Kidney epithelial cell (primary cell): ENCODE results near the gene HS3ST5. TPM values are rescaled to one million over a fixed set of nuclear protein-coding genes. Genes with fewer than 3 reads are reported as not detected.

Experiments
- DNase-seq: peaks from one replicate; pipeline ENCODE4 v3.0.0-alpha.2; 2010; ENCODE audit warnings: low read depth
- H3K27me3 ChIP-seq: 2 replicates; pipeline ENCODE4 v1.6.0; 2011; ENCODE audit warnings: low read length; ENCODE audit not compliant: control insufficient read depth, insufficient read depth
- H3K36me3 ChIP-seq: 2 replicates; pipeline ENCODE4 v1.5.1; 2011; ENCODE audit warnings: low read length; ENCODE audit not compliant: control insufficient read depth, insufficient read depth
- H3K4me3 ChIP-seq: 2 replicates; pipeline ENCODE4 v1.5.1; 2011; ENCODE audit warnings: low read depth, mild to moderate bottlenecking, control low read depth, low read length
- CTCF ChIP-seq: IDR thresholded peaks from 2 replicates; pipeline ENCODE4 v1.5.1; 2011; ENCODE audit warnings: mild to moderate bottlenecking, moderate library complexity, low read length, control low read depth, inconsistent platforms; ENCODE audit not compliant: insufficient read depth, poor library complexity, severe bottlenecking
- total RNA-seq: library from RNA; depleted of rRNA; stranded (reverse); fragments of >200 nt; gene quantifications from 2 replicates; pipeline ENCODE4 v1.2.3, GENCODE V29; 2015

The HS3ST5 gene
- total RNA-seq, 1 donor from 2014 or later, result 0.25 TPM

GRCh38 chr6:114169763-114170162 is 173.1 kb downstream of the HS3ST5 start:
- TF ChIP-seq CTCF, result no peak
- no peaks in the 10 kb centered on the region for H3K36me3 ChIP-seq
- H3K4me3 ChIP-seq, result no peak overlapping the region
- no peak for DNase-seq
- H3K27me3 ChIP-seq, result no peaks in the 10 kb centered on the region

GRCh38 chr6:114167583-114168576 is 174.9 kb downstream of the HS3ST5 start:
- no peak for DNase-seq
- no peak for TF ChIP-seq CTCF
- H3K27me3 ChIP-seq, result no peaks in the 10 kb centered on the region

GRCh38 chr6:114164207-114164606 is 178.6 kb downstream of the HS3ST5 start:
- TF ChIP-seq CTCF, result no peak
- no peaks in the 10 kb centered on the region for H3K27me3 ChIP-seq
- no peak for DNase-seq
- no peaks in the 10 kb centered on the region for H3K36me3 ChIP-seq
- H3K4me3 ChIP-seq, result no peak overlapping the region

More at GRCh38 chr6:114167583-114168576, 174.9 kb downstream of the HS3ST5 start:
- no peaks in the 10 kb centered on the region for H3K36me3 ChIP-seq
- H3K4me3 ChIP-seq, result no peak overlapping the region

GRCh38 chr6:114162691-114163347 is 180.0 kb downstream of the HS3ST5 start:
- TF ChIP-seq CTCF, result no peak
- Histone ChIP-seq H3K27me3 (no peaks in the 10 kb centered on the region), H3K36me3 (no peaks in the 10 kb centered on the region), H3K4me3 (no peak overlapping the region)
- no peak for DNase-seq

GRCh38 chr6:114160881-114161280 is 181.9 kb downstream of the HS3ST5 start:
- no peaks in the 10 kb centered on the region for H3K36me3 ChIP-seq
- H3K4me3 ChIP-seq, result no peak overlapping the region
- H3K27me3 ChIP-seq, result no peaks in the 10 kb centered on the region
- TF ChIP-seq CTCF, result no peak
- no peak for DNase-seq
